VCaP (cell line): Measurements from ENCODE around the gene TRIM66.

Source experiments
- H3K27ac ChIP-seq: fragments of 450-650 bp; 2 replicates; pipeline ENCODE4 v1.5.1; 2017
- TF ChIP-seq, protein P1 (sequence below): fragments of 450-650 bp; conservative IDR thresholded peaks from 2 replicates; pipeline ENCODE4 v1.5.1; 2017; ENCODE audit warnings: mild to moderate bottlenecking, moderate library complexity

The TRIM66 gene

DNA sequence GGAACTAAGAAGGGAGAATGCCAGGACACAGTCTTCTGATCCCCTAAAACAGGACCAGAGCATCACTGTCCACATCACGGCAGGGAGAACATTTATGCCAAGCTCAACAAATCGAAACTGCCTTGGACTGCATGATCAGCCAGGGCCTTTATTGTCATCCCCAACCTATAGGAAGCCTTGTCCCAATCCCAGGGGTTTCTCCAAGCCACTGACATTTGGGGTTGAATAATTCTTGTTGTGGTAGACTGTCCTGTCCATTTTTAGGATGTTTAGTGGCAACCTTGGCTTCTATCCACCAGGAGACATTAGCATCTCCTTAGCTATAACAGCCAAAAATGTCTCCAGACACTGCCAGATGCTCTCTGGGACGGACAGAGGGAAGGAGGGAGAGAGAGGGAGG lies 37.3 kb upstream of the TRIM66 start:
- no peak overlapping the region for H3K27ac ChIP-seq
- TF ChIP-seq, protein P1, sequence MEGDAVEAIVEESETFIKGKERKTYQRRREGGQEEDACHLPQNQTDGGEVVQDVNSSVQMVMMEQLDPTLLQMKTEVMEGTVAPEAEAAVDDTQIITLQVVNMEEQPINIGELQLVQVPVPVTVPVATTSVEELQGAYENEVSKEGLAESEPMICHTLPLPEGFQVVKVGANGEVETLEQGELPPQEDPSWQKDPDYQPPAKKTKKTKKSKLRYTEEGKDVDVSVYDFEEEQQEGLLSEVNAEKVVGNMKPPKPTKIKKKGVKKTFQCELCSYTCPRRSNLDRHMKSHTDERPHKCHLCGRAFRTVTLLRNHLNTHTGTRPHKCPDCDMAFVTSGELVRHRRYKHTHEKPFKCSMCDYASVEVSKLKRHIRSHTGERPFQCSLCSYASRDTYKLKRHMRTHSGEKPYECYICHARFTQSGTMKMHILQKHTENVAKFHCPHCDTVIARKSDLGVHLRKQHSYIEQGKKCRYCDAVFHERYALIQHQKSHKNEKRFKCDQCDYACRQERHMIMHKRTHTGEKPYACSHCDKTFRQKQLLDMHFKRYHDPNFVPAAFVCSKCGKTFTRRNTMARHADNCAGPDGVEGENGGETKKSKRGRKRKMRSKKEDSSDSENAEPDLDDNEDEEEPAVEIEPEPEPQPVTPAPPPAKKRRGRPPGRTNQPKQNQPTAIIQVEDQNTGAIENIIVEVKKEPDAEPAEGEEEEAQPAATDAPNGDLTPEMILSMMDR = no peak

DNA sequence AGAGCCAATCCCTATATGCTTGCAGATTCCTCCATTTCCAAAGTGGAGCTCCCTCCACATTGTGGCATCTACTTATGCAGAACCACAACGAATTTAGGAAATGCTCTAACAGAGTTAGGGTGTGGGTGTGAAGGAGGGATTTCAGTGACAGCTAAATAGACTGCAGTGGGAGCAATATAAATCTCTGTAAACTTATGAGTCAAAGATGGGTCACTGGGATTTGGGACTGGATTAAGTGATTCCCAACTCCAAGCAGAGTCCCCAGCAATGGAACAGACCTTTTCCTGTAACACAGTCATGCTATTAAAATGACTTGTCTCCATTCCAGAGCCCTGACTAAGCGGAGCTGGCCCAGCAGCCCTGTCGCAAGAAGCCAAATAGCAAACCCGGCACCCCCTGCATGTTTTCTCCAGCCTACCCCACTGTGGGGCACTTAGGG lies 36.8 kb upstream of the TRIM66 start:
- TF ChIP-seq, protein P1 = no peak

DNA sequence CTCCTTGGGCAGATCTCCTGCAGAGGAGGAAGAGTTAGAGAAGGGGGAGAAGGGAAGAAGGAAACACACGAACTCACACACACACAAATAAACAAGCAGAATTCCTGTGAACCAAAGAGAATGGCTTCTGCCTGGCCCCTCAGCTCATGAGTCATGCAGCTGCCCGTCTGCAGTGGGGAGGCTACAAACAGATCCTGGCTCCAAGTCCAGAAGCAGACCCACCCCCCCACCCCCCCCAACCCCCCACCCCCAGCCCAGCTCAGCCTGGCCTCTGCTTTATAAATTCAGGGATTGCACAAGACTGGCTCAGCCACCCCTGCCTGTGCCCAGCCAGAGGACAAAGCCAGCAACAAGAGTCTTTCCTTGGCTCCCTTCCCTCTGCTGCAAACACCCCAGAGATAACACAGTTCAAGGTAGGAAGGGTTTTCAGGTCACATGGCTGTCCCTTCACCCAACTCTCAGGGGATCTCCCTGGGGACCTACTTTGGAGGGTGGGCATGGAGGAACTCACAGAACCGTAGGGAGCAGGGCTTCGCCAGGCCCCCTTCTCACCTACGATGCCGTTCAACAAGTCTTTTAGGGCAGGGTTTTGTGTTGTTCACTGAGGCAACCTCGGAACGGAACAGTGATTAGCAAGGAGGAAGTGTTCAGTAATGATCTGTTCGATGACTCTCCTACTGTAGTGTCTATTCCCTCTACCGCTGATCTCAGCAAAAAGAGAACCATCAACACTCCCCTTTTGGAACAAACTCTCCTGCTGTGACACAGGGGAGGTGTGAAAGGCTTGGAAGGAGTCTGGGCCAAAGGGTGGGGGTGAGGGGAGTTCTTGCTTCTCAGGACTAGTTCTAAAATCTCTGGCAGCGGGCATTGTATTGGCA lies 35.6 kb upstream of the TRIM66 start:
- H3K27ac ChIP-seq = no peak overlapping the region
- TF ChIP-seq, protein P1 = no peak

More for the DNA sequence above, 36.8 kb upstream of the TRIM66 start:
- H3K27ac ChIP-seq = no peak overlapping the region

DNA sequence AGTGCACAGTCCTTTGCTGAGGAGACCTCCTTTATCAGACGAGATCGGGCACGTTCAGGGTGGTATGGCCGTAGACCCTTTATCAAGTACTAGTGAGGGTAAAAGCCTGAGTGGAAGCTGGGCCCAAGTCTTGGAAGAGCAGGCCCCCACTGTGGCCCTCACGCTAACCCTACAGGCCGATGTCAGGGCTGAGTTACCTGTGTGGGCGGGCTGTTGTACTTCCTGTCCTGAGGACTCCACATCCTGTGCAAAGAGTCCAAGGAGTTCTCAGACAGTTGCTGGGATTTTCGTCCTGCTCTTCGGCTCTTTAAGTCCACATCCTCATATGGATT lies 35.0 kb upstream of the TRIM66 start:
- no peak overlapping the region for H3K27ac ChIP-seq
- TF ChIP-seq, protein P1 = no peak

DNA sequence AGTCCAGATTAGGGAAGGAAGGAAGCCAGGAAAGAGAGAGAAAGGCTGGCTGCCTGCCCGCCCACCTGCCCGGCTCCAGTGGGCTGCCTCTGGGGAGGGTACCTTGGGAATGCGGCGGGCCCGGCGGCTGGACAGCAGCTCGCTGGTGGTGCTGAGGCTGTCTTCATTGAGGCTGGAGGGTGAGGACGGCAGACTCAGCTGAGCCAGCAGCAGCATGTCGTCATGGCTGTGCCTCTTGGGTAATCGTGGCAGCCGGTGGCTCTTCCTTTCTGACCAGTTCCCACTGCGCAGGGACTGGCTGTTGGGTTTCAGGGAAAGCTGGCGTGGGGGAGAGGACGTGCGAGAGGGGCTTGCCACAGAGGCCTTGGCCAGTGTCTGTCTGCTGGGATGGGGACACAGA lies 33.0 kb upstream of the TRIM66 start:
- H3K27ac ChIP-seq = no peak overlapping the region
- TF ChIP-seq, protein P1 = no peak

DNA sequence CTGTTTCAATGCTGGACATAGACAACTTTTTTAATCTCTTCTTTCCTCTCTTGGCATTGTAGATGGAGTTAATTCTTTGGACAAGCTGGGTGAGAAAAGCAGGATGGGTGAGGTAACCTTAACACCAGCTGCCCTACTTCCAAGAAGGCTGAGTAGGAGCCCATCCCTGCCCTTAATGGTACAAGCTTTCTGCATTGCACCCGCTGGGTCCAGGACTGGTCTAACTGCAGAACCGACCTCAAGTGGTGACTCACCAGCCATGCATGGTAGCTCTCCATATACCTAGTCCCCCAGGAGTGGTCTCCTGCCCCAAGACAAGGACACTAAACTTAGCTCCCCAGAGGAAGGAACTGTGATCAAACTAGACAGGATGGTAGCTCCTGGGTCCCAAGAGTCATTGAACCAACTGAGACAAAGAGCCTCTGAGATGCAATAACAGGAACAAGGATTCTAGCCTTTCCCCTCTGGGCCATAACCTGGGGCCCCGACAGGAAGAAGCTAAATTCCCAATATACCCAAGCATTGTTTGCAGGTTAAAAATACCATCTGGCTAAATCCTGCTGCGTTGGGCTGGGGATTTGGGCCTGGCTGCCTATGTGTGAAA lies 32.3 kb upstream of the TRIM66 start:
- no peak overlapping the region for H3K27ac ChIP-seq
- TF ChIP-seq, protein P1 = no peak

DNA sequence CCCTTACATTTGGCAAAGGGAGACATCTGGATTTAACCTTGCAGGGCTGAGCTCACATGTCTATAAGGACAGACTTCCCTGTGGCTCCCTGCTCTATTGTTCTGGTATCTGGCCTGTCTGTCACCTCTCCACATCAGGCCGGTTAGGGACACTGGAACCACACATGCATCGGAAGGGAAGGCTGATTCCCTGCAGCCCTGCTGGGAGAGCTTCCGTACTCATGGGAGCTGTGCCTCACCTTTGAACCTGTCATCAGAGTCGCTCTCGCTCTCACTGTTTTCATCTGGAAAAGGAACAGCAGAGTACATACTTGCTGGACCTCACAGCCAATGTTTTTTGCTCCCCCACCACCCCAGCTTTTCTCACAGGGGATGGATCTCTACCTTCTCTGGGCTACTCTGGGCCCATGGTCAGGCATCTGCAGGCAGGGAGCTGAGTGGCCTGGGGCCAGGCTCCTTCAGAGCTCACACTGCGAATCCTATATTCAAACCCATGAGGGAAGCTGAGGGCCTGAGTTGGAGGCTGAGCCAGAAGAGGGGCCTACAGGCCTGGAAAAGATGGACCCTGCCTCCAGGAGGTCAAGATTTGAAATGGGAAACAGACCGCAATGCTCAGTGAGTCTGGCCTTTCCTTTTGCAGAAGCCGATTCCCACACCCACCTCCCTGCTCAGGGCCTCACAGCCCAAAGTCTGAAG lies 31.4 kb upstream of the TRIM66 start:
- H3K27ac ChIP-seq = no peak overlapping the region
- TF ChIP-seq, protein P1 = no peak
